HG02759 (cell line): ENCODE results near the gene PIK3R5.

Experiments used
- ATAC-seq: cut with Tn5 transposase; IDR thresholded peaks from one replicate; pipeline ENCODE4 v1.9.1; 2021; ENCODE audit warnings: mild to moderate bottlenecking, moderate library complexity; ENCODE audit not compliant: unreplicated experiment

PIK3R5 gene

GRCh38 chr17:8881606-8882005 lies 83.9 kb downstream of the PIK3R5 start:
- ATAC-seq, result no peak

GRCh38 chr17:8880466-8880865 lies 85.0 kb downstream of the PIK3R5 start:
- no peak for ATAC-seq

- ATAC-seq, result no peak
Observed at GRCh38 chr17:8879410-8879809, 86.1 kb downstream of the PIK3R5 start.

GRCh38 chr17:8877984-8878383 lies 87.5 kb downstream of the PIK3R5 start:
- ATAC-seq, result no peak

- no peak for ATAC-seq
Observed at GRCh38 chr17:8875957-8876356, 89.5 kb downstream of the PIK3R5 start.

GRCh38 chr17:8875436-8875835 lies 90.1 kb downstream of the PIK3R5 start:
- no peak for ATAC-seq

- ATAC-seq, result no peak
Observed at GRCh38 chr17:8873801-8874715, 91.4 kb downstream of the PIK3R5 start.

GRCh38 chr17:8872705-8873435 lies 92.6 kb downstream of the PIK3R5 start:
- ATAC-seq, result no peak

- ATAC-seq, result no peak
Observed at GRCh38 chr17:8872036-8872704, 93.3 kb downstream of the PIK3R5 start.

GRCh38 chr17:8871081-8871581 lies 94.4 kb downstream of the PIK3R5 start:
- ATAC-seq, result no peak

GRCh38 chr17:8870406-8871040 lies 95.0 kb downstream of the PIK3R5 start:
- ATAC-seq, result no peak

GRCh38 chr17:8869114-8869815 lies 96.2 kb downstream of the PIK3R5 start:
- ATAC-seq, result no peak

GRCh38 chr17:8868529-8868951 lies 97.0 kb downstream of the PIK3R5 start:
- ATAC-seq, result peak; percentile 45

- no peak for ATAC-seq
Observed at GRCh38 chr17:8868092-8868491, 97.4 kb downstream of the PIK3R5 start.

GRCh38 chr17:8867361-8867981 lies 98.0 kb downstream of the PIK3R5 start, which contains the start of gene PIK3R6:
TSS of gene PIK3R6 (minus strand) at chr17:8867674. CDS start at chr17:8849794, 17,880 bp downstream.
- ATAC-seq, result no peak

- ATAC-seq, result no peak
Observed at GRCh38 chr17:8865811-8866210, 99.7 kb downstream of the PIK3R5 start.

- no peak for ATAC-seq
Observed at GRCh38 chr17:8865385-8865784, 100.1 kb downstream of the PIK3R5 start.

- no peak for ATAC-seq
Observed at GRCh38 chr17:8862213-8863056, 103.1 kb downstream of the PIK3R5 start.
